Mesendoderm (in vitro differentiated cells): ENCODE measurements around the gene KRT5.

Experiments
- DNase-seq: peaks from one replicate; pipeline ENCODE4 v3.0.0; 2013
- H2AK5ac ChIP-seq: 2 replicates; pipeline ENCODE4 v1.6.1; 2013; ENCODE audit warnings: low read length, inconsistent platforms
- H2BK120ac ChIP-seq: 2 replicates; pipeline ENCODE4 v1.6.1; 2013; ENCODE audit warnings: low read depth, mild to moderate bottlenecking, low read length, moderate library complexity, mixed read lengths
- H2BK15ac ChIP-seq: replicated peaks from 2 replicates; pipeline ENCODE4 v1.6.1; 2013; ENCODE audit warnings: low read depth, mild to moderate bottlenecking, moderate library complexity
- H2BK5ac ChIP-seq: 2 replicates; pipeline ENCODE4 v1.6.1; 2013; ENCODE audit warnings: low read length, inconsistent platforms
- H3K18ac ChIP-seq: 2 replicates; pipeline ENCODE4 v1.6.1; 2013; ENCODE audit warnings: mild to moderate bottlenecking, low read length, mixed read lengths
- H3K23ac ChIP-seq: one replicate; pipeline ENCODE4 v1.6.1; 2013; ENCODE audit warnings: low read length
- H3K27ac ChIP-seq: 2 replicates; pipeline ENCODE4 v1.5.1; 2013; ENCODE audit warnings: low read depth, mild to moderate bottlenecking, inconsistent platforms, low read length, moderate library complexity
- H3K27me3 ChIP-seq: 2 replicates; pipeline ENCODE4 v1.6.1; 2013; ENCODE audit warnings: low read length, control low read depth, mild to moderate bottlenecking, inconsistent platforms; ENCODE audit not compliant: insufficient read depth, poor library complexity
- H3K36me3 ChIP-seq: 2 replicates; pipeline ENCODE4 v1.6.1; 2013; ENCODE audit warnings: low read length, inconsistent platforms; ENCODE audit not compliant: control insufficient read depth, insufficient read depth
- H3K4ac ChIP-seq: one replicate; pipeline ENCODE4 v1.6.1; 2013; ENCODE audit warnings: low read depth, mild to moderate bottlenecking, low read length, moderate library complexity
- H3K4me1 ChIP-seq: 2 replicates; pipeline ENCODE4 v1.6.1; 2013; ENCODE audit warnings: low read depth, low read length, inconsistent platforms; ENCODE audit not compliant: control insufficient read depth
- H3K4me2 ChIP-seq: 2 replicates; pipeline ENCODE4 v1.6.1; 2013; ENCODE audit warnings: low read length
- H3K4me3 ChIP-seq: 2 replicates; pipeline ENCODE4 v1.5.1; 2013; ENCODE audit warnings: mild to moderate bottlenecking, low read length
- H3K56ac ChIP-seq: one replicate; pipeline ENCODE4 v1.6.1; 2013; ENCODE audit warnings: low read length
- H3K79me1 ChIP-seq: 2 replicates; pipeline ENCODE4 v1.6.1; 2013; ENCODE audit warnings: low read length, inconsistent platforms
- H3K79me2 ChIP-seq: 2 replicates; pipeline ENCODE4 v1.6.1; 2013; ENCODE audit warnings: mild to moderate bottlenecking, low read length; ENCODE audit not compliant: control insufficient read depth, insufficient read depth
- H3K9ac ChIP-seq: 2 replicates; pipeline ENCODE4 v1.6.1; 2013; ENCODE audit warnings: low read length, inconsistent platforms
- H4K5ac ChIP-seq: one replicate; pipeline ENCODE4 v1.6.1; 2013; ENCODE audit warnings: low read length
- H4K8ac ChIP-seq: one replicate; pipeline ENCODE4 v1.6.1; 2013; ENCODE audit warnings: low read depth, mild to moderate bottlenecking, control low read depth, low read length, moderate library complexity
- WGBS: extraction: QIAGEN DNeasy Blood & Tissue Kit; methylation state at CpG from one replicate; pipeline ENCODE4 v1.1.7; 2013; ENCODE audit warnings: low lambda C conversion rate, missing lambda C conversion rate; ENCODE audit not compliant: insufficient coverage; ENCODE audit errors: extremely low coverage; 5-methylcytosine and 5-hydroxymethylcytosine counted together

Gene KRT5

GRCh38 chr12:52474212-52474611 is 46.0 kb downstream of the KRT5 start:
- 100% methylated on average over 1 of the region's 2 CpGs for WGBS
- H3K4me1 ChIP-seq: no peaks in the 10 kb centered on the region

GRCh38 chr12:52473768-52474167 is 46.4 kb downstream of the KRT5 start, which contains the start of gene KRT6C:
KRT6C (minus strand) TSS chr12:52473805; CDS start chr12:52473737, 68 bp downstream.
- H2BK5ac ChIP-seq: no peak within 1 kb of the TSS
- no peak within 1 kb of the TSS for H2AK5ac ChIP-seq
- H3K36me3 ChIP-seq: no peaks in the 10 kb centered on the region
- no peak within 1 kb of the TSS for H3K56ac ChIP-seq
- H3K18ac ChIP-seq: no peak within 1 kb of the TSS
- H3K4me3 ChIP-seq: no peak within 1 kb of the TSS
- no peaks in the 10 kb centered on the region for H3K79me1 ChIP-seq
- H4K5ac ChIP-seq: no peak within 1 kb of the TSS
- no peak within 1 kb of the TSS for H3K23ac ChIP-seq
- no peak within 1 kb of the TSS for H3K4me2 ChIP-seq
- no peak within 1 kb of the TSS for H4K8ac ChIP-seq
- no peak within 1 kb of the TSS for H2BK120ac ChIP-seq
- no peak within 1 kb of the TSS for H3K4ac ChIP-seq
- H3K79me2 ChIP-seq: no peaks in the 10 kb centered on the region
- H3K27ac ChIP-seq: no peak within 1 kb of the TSS
- no peaks in the 10 kb centered on the region for H3K27me3 ChIP-seq
- no peak for DNase-seq
- no CpG with 5 or more reads among the region's 4 CpGs for WGBS
- H2BK15ac ChIP-seq: no peak within 1 kb of the TSS
- H3K9ac ChIP-seq: no peak within 1 kb of the TSS
- H3K4me1 ChIP-seq: no peaks in the 10 kb centered on the region

More at GRCh38 chr12:52474212-52474611, 46.0 kb downstream of the KRT5 start:
- no peaks in the 10 kb centered on the region for H3K27me3 ChIP-seq
- H3K4me3 ChIP-seq: no peak overlapping the region
- no peak overlapping the region for H2BK120ac ChIP-seq
- no peak overlapping the region for H3K23ac ChIP-seq
- H3K79me1 ChIP-seq: no peaks in the 10 kb centered on the region
- no peak overlapping the region for H3K4ac ChIP-seq
- no peaks in the 10 kb centered on the region for H3K79me2 ChIP-seq
- no peak for DNase-seq
- no peak overlapping the region for H3K9ac ChIP-seq
- H2BK15ac ChIP-seq: no peak overlapping the region
- H3K27ac ChIP-seq: no peak overlapping the region
- H3K4me2 ChIP-seq: no peak overlapping the region
- no peak overlapping the region for H2BK5ac ChIP-seq
- no peak overlapping the region for H4K5ac ChIP-seq
- H3K36me3 ChIP-seq: no peaks in the 10 kb centered on the region
- H4K8ac ChIP-seq: no peak overlapping the region
- H3K56ac ChIP-seq: no peak overlapping the region
- H2AK5ac ChIP-seq: no peak overlapping the region
- H3K18ac ChIP-seq: no peak overlapping the region

GRCh38 chr12:52469853-52470252 is 50.3 kb downstream of the KRT5 start:
- Histone ChIP-seq H3K27ac (no peak overlapping the region), H3K27me3 (no peaks in the 10 kb centered on the region), H2BK15ac (no peak overlapping the region), H3K4me1 (no peaks in the 10 kb centered on the region), H3K4me2 (no peak overlapping the region), H3K4me3 (no peak overlapping the region), H2BK5ac (no peak overlapping the region), H3K56ac (no peak overlapping the region), H3K9ac (no peak overlapping the region), H4K8ac (no peak overlapping the region), H3K36me3 (no peaks in the 10 kb centered on the region), H4K5ac (no peak overlapping the region), H2AK5ac (no peak overlapping the region), H3K18ac (no peak overlapping the region), H3K79me2 (no peaks in the 10 kb centered on the region), H3K79me1 (no peaks in the 10 kb centered on the region), H3K23ac (no peak overlapping the region), H3K4ac (no peak overlapping the region), H2BK120ac (no peak overlapping the region)
- no CpG with 5 or more reads among the region's 4 CpGs for WGBS
- no peak for DNase-seq

GRCh38 chr12:52464897-52465296 is 55.3 kb downstream of the KRT5 start:
- no peak overlapping the region for H2BK5ac ChIP-seq
- no peaks in the 10 kb centered on the region for H3K36me3 ChIP-seq
- H4K5ac ChIP-seq: no peak overlapping the region
- DNase-seq: no peak
- no peak overlapping the region for H3K4me2 ChIP-seq
- H3K4me1 ChIP-seq: no peaks in the 10 kb centered on the region
- H2BK15ac ChIP-seq: no peak overlapping the region
- no peak overlapping the region for H3K9ac ChIP-seq
- H3K27me3 ChIP-seq: no peaks in the 10 kb centered on the region
- no peak overlapping the region for H3K4ac ChIP-seq
- H3K79me2 ChIP-seq: no peaks in the 10 kb centered on the region
- no CpG with 5 or more reads among the region's 2 CpGs for WGBS
- H3K79me1 ChIP-seq: no peaks in the 10 kb centered on the region
- H2BK120ac ChIP-seq: no peak overlapping the region
- H3K4me3 ChIP-seq: no peak overlapping the region
- H2AK5ac ChIP-seq: no peak overlapping the region
- H4K8ac ChIP-seq: no peak overlapping the region
- H3K18ac ChIP-seq: no peak overlapping the region
- no peak overlapping the region for H3K56ac ChIP-seq
- H3K27ac ChIP-seq: no peak overlapping the region
- no peak overlapping the region for H3K23ac ChIP-seq
